HG03460 (cell line): ENCODE results near the gene RUFY4.

Experiments
- ATAC-seq: cut with Tn5 transposase; IDR thresholded peaks from one replicate; pipeline ENCODE4 v1.9.1; 2021; ENCODE audit not compliant: unreplicated experiment

RUFY4 gene

GRCh38 chr2:218060950-218061660 is 7.9 kb upstream of the RUFY4 start:
- no peak for ATAC-seq

- peak; percentile 69 for ATAC-seq
Measured at GRCh38 chr2:218063486-218063885, 5.6 kb upstream of the RUFY4 start.

- no peak for ATAC-seq
Measured at GRCh38 chr2:218063896-218064295, 5.2 kb upstream of the RUFY4 start.

GRCh38 chr2:218065239-218066006 is 3.6 kb upstream of the RUFY4 start:
- no peak for ATAC-seq

- ATAC-seq = no peak
Measured at GRCh38 chr2:218066926-218067515, 2.0 kb upstream of the RUFY4 start.

GRCh38 chr2:218067523-218067922 is 1.5 kb upstream of the RUFY4 start:
- ATAC-seq = no peak

- ATAC-seq = no peak
Measured at GRCh38 chr2:218069606-218070300, 700 bp downstream of the RUFY4 start.

- no peak for ATAC-seq
Measured at GRCh38 chr2:218070587-218070986, 1.5 kb downstream of the RUFY4 start.

GRCh38 chr2:218071218-218071937 is 2.3 kb downstream of the RUFY4 start:
- no peak for ATAC-seq

- no peak for ATAC-seq
Measured at GRCh38 chr2:218072002-218072401, 2.9 kb downstream of the RUFY4 start.

GRCh38 chr2:218072478-218073024 is 3.5 kb downstream of the RUFY4 start:
- no peak for ATAC-seq

- no peak for ATAC-seq
Measured at GRCh38 chr2:218073185-218073584, 4.1 kb downstream of the RUFY4 start.

GRCh38 chr2:218074031-218074430 is 5.0 kb downstream of the RUFY4 start:
- no peak for ATAC-seq

- no peak for ATAC-seq
Measured at GRCh38 chr2:218075975-218076811, 7.1 kb downstream of the RUFY4 start.

- ATAC-seq = no peak
Measured at GRCh38 chr2:218077464-218078216, 8.6 kb downstream of the RUFY4 start.

- no peak for ATAC-seq
Measured at GRCh38 chr2:218079943-218080913, 11.2 kb downstream of the RUFY4 start.

- ATAC-seq = peak; percentile 93
Measured at GRCh38 chr2:218081063-218081462, 12.0 kb downstream of the RUFY4 start.

GRCh38 chr2:218081695-218082094 is 12.6 kb downstream of the RUFY4 start:
- no peak for ATAC-seq
